ENCODE measurements around the gene KRTAP19-4. TPM values are rescaled to one million over a fixed set of nuclear protein-coding genes. Genes with fewer than 3 reads are reported as not detected.
A peak's percentile ranks its signal among the peaks of the same experiment; 100 is the strongest.

The KRTAP19-4 gene
- total RNA-seq, 1 donor = not detected

GRCh38 chr21:30468900-30469714 lies 27.9 kb downstream of the KRTAP19-4 start:
- no peaks in the 10 kb centered on the region for H3K9me3 ChIP-seq (ENCODE audit: low read depth, low read length)
- H3K36me3 ChIP-seq (ENCODE audit: insufficient read depth, low read length) = no peaks in the 10 kb centered on the region
- no peak overlapping the region for H3K4me3 ChIP-seq (ENCODE audit: insufficient read depth, low read length)
- no peaks in the 10 kb centered on the region for H4K20me1 ChIP-seq (ENCODE audit: insufficient read depth, low read length)
- H3K27me3 ChIP-seq (ENCODE audit: insufficient read depth, low read length) = no peaks in the 10 kb centered on the region
- no peak overlapping the region for H2AFZ ChIP-seq (ENCODE audit: low read length)
- H3K27ac ChIP-seq (ENCODE audit: low read depth, low read length) = no peak overlapping the region
- no peak for TF ChIP-seq CTCF (IDR thresholded peaks at IDR 0.05; ENCODE audit: extremely low read depth, low read depth, low read length)
- no peaks in the 10 kb centered on the region for H3K4me1 ChIP-seq (ENCODE audit: insufficient read depth, low read length)
- H3K4me2 ChIP-seq (ENCODE audit: insufficient read depth, low read length) = no peak overlapping the region
- no peaks in the 10 kb centered on the region for H3K79me2 ChIP-seq (ENCODE audit: insufficient read depth, low read length)
- DNase-seq (ENCODE audit: insufficient read length, low spot score, missing footprints) = no peak

- H3K9me3 ChIP-seq (ENCODE audit: low read depth, low read length) = peaks cover 2% of the 10 kb centered on the region
These were observed 33.3 kb downstream of the KRTAP19-4 start for GRCh38 chr21:30463713-30464112.

GRCh38 chr21:30448514-30448913 lies 48.5 kb downstream of the KRTAP19-4 start:
- no peak for TF ChIP-seq CTCF (IDR thresholded peaks at IDR 0.05; ENCODE audit: extremely low read depth, low read depth, low read length)
- no peak overlapping the region for H3K27ac ChIP-seq (ENCODE audit: low read depth, low read length)
- no peak for DNase-seq (ENCODE audit: insufficient read length, low spot score, missing footprints)
- no peak overlapping the region for H2AFZ ChIP-seq (ENCODE audit: low read length)
- no peaks in the 10 kb centered on the region for H3K4me1 ChIP-seq (ENCODE audit: insufficient read depth, low read length)
- H3K36me3 ChIP-seq (ENCODE audit: insufficient read depth, low read length) = no peaks in the 10 kb centered on the region
- H3K4me2 ChIP-seq (ENCODE audit: insufficient read depth, low read length) = no peak overlapping the region
- H3K4me3 ChIP-seq (ENCODE audit: insufficient read depth, low read length) = no peak overlapping the region
- no peaks in the 10 kb centered on the region for H3K27me3 ChIP-seq (ENCODE audit: insufficient read depth, low read length)
- H3K9me3 ChIP-seq (ENCODE audit: low read depth, low read length) = no peaks in the 10 kb centered on the region
- H4K20me1 ChIP-seq (ENCODE audit: insufficient read depth, low read length) = no peaks in the 10 kb centered on the region
- H3K79me2 ChIP-seq (ENCODE audit: insufficient read depth, low read length) = no peaks in the 10 kb centered on the region

More at GRCh38 chr21:30463713-30464112, 33.3 kb downstream of the KRTAP19-4 start:
- no peak overlapping the region for H2AFZ ChIP-seq (ENCODE audit: low read length)
- H3K4me1 ChIP-seq (ENCODE audit: insufficient read depth, low read length) = no peaks in the 10 kb centered on the region
- no peaks in the 10 kb centered on the region for H4K20me1 ChIP-seq (ENCODE audit: insufficient read depth, low read length)
- no peaks in the 10 kb centered on the region for H3K79me2 ChIP-seq (ENCODE audit: insufficient read depth, low read length)
- no peak overlapping the region for H3K4me3 ChIP-seq (ENCODE audit: insufficient read depth, low read length)
- no peak overlapping the region for H3K4me2 ChIP-seq (ENCODE audit: insufficient read depth, low read length)
- H3K36me3 ChIP-seq (ENCODE audit: insufficient read depth, low read length) = no peaks in the 10 kb centered on the region
- H3K27ac ChIP-seq (ENCODE audit: low read depth, low read length) = no peak overlapping the region
- peak; percentile 26 for TF ChIP-seq CTCF (IDR thresholded peaks at IDR 0.05; ENCODE audit: extremely low read depth, low read depth, low read length)
- DNase-seq (ENCODE audit: insufficient read length, low spot score, missing footprints) = no peak
- no peaks in the 10 kb centered on the region for H3K27me3 ChIP-seq (ENCODE audit: insufficient read depth, low read length)

- Histone ChIP-seq H3K4me3 (ENCODE audit: insufficient read depth, low read length) (no peak overlapping the region), H3K79me2 (ENCODE audit: insufficient read depth, low read length) (no peaks in the 10 kb centered on the region), H3K9me3 (ENCODE audit: low read depth, low read length) (no peaks in the 10 kb centered on the region), H3K27ac (ENCODE audit: low read depth, low read length) (no peak overlapping the region), H2AFZ (ENCODE audit: low read length) (no peak overlapping the region), H4K20me1 (ENCODE audit: insufficient read depth, low read length) (no peaks in the 10 kb centered on the region), H3K4me1 (ENCODE audit: insufficient read depth, low read length) (no peaks in the 10 kb centered on the region), H3K27me3 (ENCODE audit: insufficient read depth, low read length) (no peaks in the 10 kb centered on the region), H3K4me2 (ENCODE audit: insufficient read depth, low read length) (no peak overlapping the region), H3K36me3 (ENCODE audit: insufficient read depth, low read length) (no peaks in the 10 kb centered on the region)
- no peak for DNase-seq (ENCODE audit: insufficient read length, low spot score, missing footprints)
- no peak for TF ChIP-seq CTCF (IDR thresholded peaks at IDR 0.05; ENCODE audit: extremely low read depth, low read depth, low read length)
These were observed 49.9 kb downstream of the KRTAP19-4 start for GRCh38 chr21:30447056-30447455.
